Ramos (cell line): Measurements from ENCODE around the gene VMAC.

ENCODE experiments used
- in situ Hi-C: fragments of 300-500 bp; cut with MboI; formaldehyde crosslinking; loops from one replicate; pipeline ENCODE4 v1.14.3; 2022; ENCODE audit warnings: low sequenced_read_pairs; ENCODE audit not compliant: unreplicated experiment

VMAC gene

GRCh38 chr19:5948752-5949564, 44.3 kb downstream of the VMAC start:
- in situ Hi-C loops: no loop called here

- in situ Hi-C loops: no loop called here
These were observed 45.2 kb downstream of the VMAC start for GRCh38 chr19:5949792-5950305.

DNA sequence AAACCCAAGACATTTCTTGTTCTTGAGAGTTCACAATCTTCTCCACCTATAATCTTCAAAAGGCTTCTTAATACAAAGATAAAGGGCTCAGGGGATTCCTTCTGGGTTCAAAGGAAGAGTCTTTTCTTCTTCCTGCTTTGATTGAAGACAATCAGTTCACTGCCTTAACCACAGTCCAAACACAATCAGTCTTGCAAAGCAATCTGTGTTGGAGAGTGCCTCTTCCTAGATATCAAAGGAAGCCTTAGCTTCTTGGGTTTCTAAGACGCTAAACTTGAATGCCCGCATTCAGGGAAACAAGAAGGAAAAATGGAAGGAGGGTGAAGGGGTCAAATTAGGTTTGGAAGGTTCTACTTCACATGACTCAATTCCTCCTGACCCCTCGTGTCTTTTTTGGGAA, 46.1 kb downstream of the VMAC start:
- in situ Hi-C loops: no loop called here

DNA sequence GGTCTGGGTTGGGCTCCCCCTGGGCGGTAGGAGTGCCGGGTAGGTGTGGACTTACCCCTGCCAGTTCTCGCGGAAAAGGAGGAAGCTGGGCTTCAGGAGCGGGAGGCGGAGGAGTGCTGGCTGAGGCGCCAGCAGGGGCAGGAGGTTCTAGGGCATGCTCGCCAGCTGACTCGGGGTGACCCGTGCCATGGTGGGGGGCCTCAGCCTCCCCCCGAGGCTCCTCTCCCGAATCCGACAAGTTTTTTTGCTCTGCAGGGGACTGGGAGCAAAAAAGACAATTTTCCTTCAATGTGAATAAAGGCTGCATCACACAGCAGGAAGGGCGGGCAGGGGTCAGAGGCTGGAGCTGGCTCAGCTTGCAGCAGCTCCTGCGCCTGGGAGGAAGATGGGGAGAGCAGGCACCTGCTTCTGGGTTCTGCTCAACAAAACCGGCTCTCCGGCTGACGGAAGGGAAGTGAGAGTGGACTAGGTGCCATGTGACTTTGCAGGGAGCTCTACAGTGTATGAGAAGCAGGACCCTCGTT, 46.7 kb downstream of the VMAC start:
- in situ Hi-C loops: no loop called here

DNA sequence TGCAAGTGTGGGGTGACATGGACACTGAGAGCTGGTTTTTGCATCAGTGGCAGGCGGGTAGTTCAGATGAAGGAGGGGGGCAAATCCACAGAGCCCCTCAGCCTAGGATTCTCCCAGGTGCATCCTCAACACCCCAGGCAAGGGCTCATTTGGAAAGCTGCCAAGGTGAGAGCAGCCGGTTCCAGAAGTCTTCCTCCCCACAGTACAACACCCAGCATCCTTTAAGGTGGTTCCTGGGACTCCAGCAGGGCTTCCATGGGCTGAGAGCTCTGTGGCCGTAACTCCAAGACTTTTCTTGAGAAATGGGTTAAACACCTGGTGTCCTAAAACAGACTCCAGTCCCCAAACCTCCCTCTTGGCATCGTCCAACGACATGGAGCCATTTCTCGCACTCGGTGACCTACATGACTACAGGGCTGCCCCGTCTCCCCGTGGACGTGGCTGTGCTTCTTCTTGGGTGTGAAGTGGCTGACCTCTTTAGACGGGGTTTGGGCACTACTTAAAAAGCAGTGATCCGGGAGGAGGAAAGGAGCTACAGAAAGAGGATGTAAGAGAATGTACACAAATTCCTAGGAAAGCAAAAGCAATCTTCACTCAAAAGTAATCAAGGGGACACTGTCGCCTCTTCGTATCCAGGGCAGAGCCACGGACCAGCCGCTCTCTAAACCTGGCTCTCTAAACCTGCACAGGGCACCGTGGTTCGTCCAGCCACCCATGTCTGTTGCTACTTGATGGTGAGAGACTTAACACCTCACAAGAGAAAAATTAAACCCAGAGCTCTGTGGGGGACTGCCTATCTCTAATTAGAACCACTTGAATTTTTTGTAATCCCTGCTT, 47.7 kb downstream of the VMAC start:
- in situ Hi-C loops: no loop called here

DNA sequence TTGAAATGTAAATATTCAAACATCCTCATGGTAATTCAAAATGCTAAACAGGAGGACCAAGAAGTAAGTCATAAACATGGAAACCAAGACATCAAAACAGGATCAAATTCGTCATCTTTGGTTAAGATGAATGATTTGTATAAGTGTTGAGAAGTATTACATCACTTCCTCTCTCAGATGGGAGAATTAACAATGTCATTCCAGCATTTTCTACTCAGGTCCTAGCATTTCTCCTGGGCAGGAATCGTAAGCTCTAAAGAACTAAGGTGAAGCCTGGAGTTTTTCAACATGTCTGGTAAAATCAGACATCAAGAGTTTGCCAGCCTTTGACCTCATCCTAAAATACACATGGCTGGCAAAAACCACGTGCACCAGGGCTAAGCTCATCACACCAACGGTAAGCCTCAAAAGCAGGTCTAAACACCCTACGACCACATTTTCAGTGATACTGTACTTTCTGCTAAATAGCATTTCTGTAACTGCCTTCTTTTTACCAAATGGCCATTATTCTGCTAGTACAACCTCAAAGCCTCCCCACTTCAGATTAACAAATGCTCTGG, 48.4 kb downstream of the VMAC start:
- in situ Hi-C loops: no loop called here

DNA sequence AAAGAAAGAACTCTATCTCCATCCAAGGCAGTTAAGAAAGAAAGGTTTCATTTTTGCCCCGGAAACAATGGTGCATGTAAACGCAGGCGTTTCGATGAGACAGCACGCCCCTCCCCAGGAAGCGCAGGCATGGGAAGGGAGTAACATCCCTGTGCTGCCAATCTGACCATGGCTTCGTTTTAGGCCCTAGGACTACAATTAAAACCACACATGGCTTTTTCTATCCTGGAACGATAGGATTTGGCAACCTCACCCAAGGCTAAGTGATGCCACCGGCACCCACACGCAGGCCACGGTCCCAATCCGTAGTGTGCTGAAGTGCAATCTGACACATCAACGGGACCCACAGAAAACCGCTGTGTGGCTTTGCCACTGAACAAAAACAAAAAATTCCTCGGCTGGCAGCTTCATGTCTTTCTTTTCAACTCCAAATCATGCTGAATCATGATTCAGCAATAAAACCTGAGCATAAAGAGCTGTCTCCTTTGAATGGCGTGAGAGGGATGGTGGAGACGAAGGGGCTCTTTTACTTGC, 49.1 kb downstream of the VMAC start:
- in situ Hi-C loops: no loop called here

DNA sequence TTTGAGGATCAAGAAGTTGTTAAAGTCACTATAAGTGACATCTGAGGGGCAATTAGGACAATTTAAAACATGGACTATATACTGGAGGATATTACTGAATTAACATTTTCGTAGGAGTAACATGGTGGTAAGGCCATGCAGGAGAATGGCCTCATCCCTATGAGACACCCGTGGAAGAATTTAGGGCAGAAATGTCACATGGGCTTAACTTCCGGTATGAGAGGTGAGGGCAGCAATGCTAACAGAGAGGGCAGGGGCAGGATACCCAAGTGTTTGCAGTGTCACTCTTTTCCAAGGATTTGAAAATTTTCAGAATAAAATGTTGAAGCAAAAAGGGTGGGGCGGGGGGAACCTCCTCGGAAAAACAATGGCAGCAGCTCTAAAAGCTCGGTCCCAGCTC, 49.6 kb downstream of the VMAC start:
- in situ Hi-C loops: no loop called here

- in situ Hi-C loops: no loop called here
These were observed 50.9 kb downstream of the VMAC start for GRCh38 chr19:5955636-5955935.

GRCh38 chr19:5956323-5956722, 51.7 kb downstream of the VMAC start:
- in situ Hi-C loops: no loop called here

DNA sequence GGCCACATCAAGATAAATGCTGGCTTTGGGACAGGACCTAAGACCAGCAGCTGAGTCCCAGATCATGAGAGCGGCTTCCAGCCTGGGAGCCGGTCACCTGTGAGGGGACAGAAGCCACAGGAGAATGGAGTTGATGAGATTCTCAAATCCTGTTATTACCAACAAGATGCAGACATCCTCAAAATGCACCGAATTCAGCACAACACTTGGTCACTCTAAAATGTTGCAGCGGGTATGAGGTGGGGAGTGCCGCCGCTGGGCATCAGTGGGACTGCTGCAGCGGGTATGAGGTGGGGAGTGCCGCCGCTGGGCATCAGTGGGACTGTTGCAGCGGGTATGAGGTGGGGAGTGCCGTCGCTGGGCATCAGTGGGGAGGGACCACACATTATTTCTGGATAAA, 52.1 kb downstream of the VMAC start:
- in situ Hi-C loops: no loop called here

GRCh38 chr19:5957170-5957569, 52.5 kb downstream of the VMAC start:
- in situ Hi-C loops: no loop called here

- in situ Hi-C loops: no loop called here
These were observed 53.6 kb downstream of the VMAC start for GRCh38 chr19:5958074-5958850.

GRCh38 chr19:5958851-5959122, 54.1 kb downstream of the VMAC start:
- in situ Hi-C loops: no loop called here

GRCh38 chr19:5959260-5960004, 54.8 kb downstream of the VMAC start:
- in situ Hi-C loops: no loop called here
